ENCODE measurements around the gene BIRC3. TPM values are rescaled to one million over a fixed set of nuclear protein-coding genes. Genes with fewer than 3 reads are reported as not detected.
"Not testable (repeated sequence)": the region's sequence is repeated elsewhere in the genome, so short reads cannot be mapped to it uniquely, and the experiment has no call there.

The BIRC3 gene
- polyA plus RNA-seq, 6 donors from 2014 or later, result 181 to 263 (median 232) TPM

DNA sequence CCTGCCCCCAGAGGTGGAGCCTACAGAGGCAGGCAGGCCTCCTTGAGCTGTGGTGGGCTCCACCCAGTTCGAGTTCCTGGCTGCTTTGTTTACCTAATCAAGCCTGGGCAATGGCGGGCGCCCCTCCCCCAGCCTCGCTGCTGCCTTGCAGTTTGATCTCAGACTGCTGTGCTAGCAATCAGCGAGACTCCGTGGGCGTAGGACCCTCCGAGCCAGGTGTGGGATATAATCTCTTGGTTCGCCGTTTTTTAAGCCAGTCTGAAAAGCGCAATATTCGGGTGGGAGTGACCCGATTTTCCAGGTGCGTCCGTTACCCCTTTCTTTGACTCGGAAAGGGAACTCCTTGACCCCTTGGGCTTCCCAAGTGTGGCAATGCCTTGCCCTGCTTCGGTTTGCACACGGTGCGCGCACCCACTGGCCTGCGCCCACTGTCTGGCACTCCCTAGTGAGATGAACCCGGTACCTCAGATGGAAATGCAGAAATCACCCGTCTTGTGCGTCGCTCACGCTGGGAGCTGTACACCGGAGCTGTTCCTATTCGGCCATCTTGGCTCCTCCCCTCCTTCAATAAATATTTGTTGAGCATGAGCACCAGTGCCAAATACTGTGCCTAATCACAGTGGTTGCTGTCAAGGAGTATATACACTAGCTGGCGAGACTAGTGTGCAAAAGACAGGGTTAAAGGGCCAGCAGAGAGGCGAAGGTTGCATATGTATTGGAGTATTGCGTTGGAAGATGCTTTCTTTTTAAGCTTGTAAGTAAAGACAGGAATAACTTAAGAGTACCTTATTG, 57.5 kb downstream of the BIRC3 start:
- H3K4me3 Mint-ChIP-seq, result peak overlapping the region in 1 of 8 donors; percentile 9
- DNase-seq; H3K27me3 Mint-ChIP-seq; ATAC-seq (ENCODE audit: low read depth in 2 of 2); H3K9me3 Mint-ChIP-seq: not testable (repeated sequence)
- peaks cover 0 to 27% of the 10 kb centered on the region in 2 donors for H3K36me3 Mint-ChIP-seq
- peak overlapping the region in 1 of 6 donors; percentile 22 for H3K27ac Mint-ChIP-seq
- H3K4me1 Mint-ChIP-seq, result peaks cover 0 to 12% (median 4%) of the 10 kb centered on the region in 3 donors

DNA sequence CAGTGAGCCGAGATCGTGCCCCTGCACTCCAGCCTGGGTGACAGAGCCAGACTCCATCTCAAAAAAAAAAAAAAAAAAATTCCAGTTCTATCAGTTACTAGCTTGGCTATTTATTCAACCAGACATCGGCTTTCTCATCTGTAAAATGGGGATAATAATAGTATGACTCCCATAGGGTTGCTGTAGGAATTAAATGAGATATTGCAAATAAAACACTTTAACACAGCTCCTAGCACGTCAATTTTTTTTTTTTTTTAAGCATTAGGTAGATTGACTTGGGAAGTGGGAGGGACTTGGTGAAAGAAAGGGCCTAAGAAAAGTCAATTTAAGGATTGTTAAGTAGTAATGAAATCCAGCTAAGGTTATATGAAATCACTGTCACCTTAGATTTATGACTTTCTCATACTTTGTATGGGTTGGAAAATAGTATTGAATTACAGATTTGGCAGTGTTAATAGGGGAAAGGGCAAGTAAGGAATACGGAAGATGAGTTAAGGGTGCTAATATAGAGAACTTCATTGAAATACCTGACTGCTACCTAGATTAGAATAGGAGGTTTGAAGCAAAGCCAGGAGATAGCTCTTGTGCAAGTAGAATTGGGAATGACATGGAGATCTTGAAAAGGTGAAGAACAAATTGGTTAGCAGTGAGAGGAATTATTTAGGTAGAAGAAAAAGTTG, 58.6 kb downstream of the BIRC3 start:
- ATAC-seq (ENCODE audit: low read depth in 2 of 2), result no peak
- H3K27ac Mint-ChIP-seq, result peak overlapping the region in 1 of 6 donors; percentile 36
- H3K4me3 Mint-ChIP-seq, result no peak overlapping the region
- H3K9me3 Mint-ChIP-seq, result no peaks in the 10 kb centered on the region
- no peaks in the 10 kb centered on the region for H3K27me3 Mint-ChIP-seq
- no peak for DNase-seq
- H3K4me1 Mint-ChIP-seq, result peaks cover 0 to 12% (median 4%) of the 10 kb centered on the region in 3 donors
- H3K36me3 Mint-ChIP-seq, result peaks cover 4 to 31% of the 10 kb centered on the region in 2 donors

DNA sequence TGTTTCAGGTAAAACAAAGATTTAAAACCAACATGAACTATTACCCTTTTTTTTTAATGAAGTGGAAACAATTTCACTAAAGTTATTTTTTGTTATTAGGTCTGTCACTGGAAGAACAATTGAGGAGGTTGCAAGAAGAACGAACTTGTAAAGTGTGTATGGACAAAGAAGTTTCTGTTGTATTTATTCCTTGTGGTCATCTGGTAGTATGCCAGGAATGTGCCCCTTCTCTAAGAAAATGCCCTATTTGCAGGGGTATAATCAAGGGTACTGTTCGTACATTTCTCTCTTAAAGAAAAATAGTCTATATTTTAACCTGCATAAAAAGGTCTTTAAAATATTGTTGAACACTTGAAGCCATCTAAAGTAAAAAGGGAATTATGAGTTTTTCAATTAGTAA, 60.6 kb downstream of the BIRC3 start:
- H3K36me3 Mint-ChIP-seq, result peaks cover 8 to 34% of the 10 kb centered on the region in 2 donors
- DNase-seq, result no peak
- no peak for ATAC-seq (ENCODE audit: low read depth in 2 of 2)
- no peak overlapping the region for H3K4me3 Mint-ChIP-seq
- no peaks in the 10 kb centered on the region for H3K27me3 Mint-ChIP-seq
- H3K4me1 Mint-ChIP-seq, result peaks cover 0 to 7% (median 4%) of the 10 kb centered on the region in 3 donors
- H3K27ac Mint-ChIP-seq, result peak overlapping the region in 1 of 6 donors; percentile 69
- H3K9me3 Mint-ChIP-seq, result no peaks in the 10 kb centered on the region

DNA sequence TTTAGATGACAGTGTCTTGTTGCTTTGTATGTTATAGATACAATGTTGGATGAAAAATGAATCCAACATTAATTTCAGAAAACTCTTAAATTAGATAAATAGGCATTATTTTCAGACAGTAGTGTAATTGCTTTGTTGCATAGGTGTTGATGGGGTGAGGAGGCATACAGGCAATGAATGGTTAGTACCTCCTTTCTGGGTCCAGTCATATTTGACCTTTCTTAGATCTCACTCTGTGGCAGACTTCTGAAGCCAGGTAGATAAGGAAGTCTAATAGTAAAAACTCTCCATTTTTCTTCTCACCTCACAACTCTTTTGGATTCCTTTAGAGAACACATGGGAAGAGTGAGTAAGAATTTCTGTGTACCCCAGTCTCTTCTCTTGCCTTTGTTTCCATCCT, 61.5 kb downstream of the BIRC3 start:
- Mint-ChIP-seq H3K27ac (peak overlapping the region in 1 of 6 donors; percentile 8), H3K4me1 (peaks cover 0 to 7% (median 4%) of the 10 kb centered on the region in 3 donors), H3K36me3 (peaks cover 8 to 41% of the 10 kb centered on the region in 2 donors), H3K9me3 (no peaks in the 10 kb centered on the region), H3K27me3 (no peaks in the 10 kb centered on the region), H3K4me3 (no peak overlapping the region)
- DNase-seq, result no peak
- ATAC-seq (ENCODE audit: low read depth in 2 of 2), result no peak

DNA sequence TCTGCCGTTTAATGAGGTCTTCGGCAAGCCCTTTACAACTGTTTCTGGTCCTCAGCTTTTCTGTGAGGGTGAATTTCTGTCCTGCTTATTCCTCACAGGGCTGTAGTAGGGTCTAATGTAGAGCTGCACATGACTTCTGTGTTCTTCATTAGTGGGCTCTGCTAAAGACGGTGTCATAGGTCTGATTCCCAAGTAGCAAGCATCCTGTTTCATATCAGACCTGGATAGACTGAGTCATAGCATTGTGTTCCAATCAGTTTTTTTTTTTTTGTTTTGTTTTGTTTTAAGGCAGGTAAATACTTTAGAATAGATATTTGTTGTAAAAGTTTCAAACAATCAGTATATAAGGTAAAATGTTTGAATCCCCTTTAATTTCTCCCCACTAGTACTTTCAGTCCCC, 65.1 kb downstream of the BIRC3 start:
- Mint-ChIP-seq H3K36me3 (peaks cover 16 to 41% of the 10 kb centered on the region in 2 donors), H3K4me1 (peaks cover 0 to 6% (median 0%) of the 10 kb centered on the region in 3 donors), H3K27ac (no peak overlapping the region), H3K4me3 (no peak overlapping the region), H3K9me3 (no peaks in the 10 kb centered on the region), H3K27me3 (no peaks in the 10 kb centered on the region)
- ATAC-seq (ENCODE audit: low read depth in 2 of 2) (no peak), DNase-seq (no peak)

DNA sequence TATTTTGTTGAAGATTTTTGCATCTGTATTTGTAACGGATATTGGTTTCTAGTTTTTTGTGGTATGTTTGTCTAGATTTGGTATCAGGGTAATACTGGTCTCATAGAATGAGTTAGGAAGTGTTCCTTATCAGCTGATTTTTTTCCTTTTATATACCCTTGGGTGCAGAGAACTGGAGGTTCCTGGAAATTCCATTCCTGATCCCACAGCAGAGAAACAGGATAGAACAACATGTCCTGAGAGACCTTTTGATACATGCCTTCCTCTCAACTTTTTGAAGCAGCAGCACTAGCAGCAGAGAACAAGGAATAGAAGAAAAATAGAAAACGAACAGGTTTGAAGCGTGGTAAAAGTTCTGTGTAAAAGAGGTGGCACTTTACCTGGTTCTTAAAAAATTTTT, 66.6 kb downstream of the BIRC3 start:
- no peaks in the 10 kb centered on the region for H3K27me3 Mint-ChIP-seq
- peaks cover 16 to 30% of the 10 kb centered on the region in 2 donors for H3K36me3 Mint-ChIP-seq
- no peaks in the 10 kb centered on the region for H3K9me3 Mint-ChIP-seq

DNA sequence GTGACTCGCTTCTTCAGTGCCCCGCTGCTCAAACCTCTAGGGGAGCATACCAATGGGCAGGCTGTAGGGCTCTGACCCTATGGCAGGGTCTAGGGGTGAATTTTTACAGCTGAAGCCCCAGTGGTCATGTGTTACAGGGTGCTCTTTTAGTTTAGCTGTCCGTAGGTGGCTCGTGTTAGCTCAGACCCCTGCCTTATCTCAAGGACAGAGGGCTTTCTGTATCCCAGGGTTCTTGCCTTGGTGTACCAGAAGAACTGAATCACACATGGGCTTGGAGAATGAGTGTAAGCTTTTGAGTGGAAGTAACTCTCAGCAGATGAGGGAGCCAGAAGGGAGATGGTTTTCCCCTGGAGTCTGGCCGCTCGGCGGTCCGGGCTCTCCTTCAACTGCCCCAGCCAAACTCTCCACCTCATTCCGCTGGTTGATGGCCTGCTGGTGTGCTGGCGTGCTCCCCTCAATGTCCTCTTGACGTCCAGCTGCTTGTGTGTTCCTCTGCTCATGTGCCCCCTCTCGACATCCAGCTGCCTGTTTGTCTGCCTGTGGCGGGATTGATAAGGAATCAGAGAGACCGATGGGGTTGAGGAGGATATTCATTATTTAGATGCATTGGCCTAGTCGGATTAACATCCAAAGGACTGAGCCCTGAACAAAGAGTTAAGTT, 67.3 kb downstream of the BIRC3 start:
- Mint-ChIP-seq H3K27ac (peak overlapping the region in 2 of 6 donors; percentile 5 to 15), H3K9me3 (no peaks in the 10 kb centered on the region), H3K27me3 (no peaks in the 10 kb centered on the region), H3K4me3 (no peak overlapping the region), H3K36me3 (peaks cover 16 to 23% of the 10 kb centered on the region in 2 donors), H3K4me1 (peaks cover 0 to 6% (median 0%) of the 10 kb centered on the region in 3 donors)
- ATAC-seq (ENCODE audit: low read depth in 2 of 2) (no peak), DNase-seq (no peak)

More for the DNA sequence above, 66.6 kb downstream of the BIRC3 start:
- ATAC-seq (ENCODE audit: low read depth in 2 of 2) (no peak), DNase-seq (no peak)
- peaks cover 0 to 6% (median 0%) of the 10 kb centered on the region in 3 donors for H3K4me1 Mint-ChIP-seq
- H3K4me3 Mint-ChIP-seq, result no peak overlapping the region
- H3K27ac Mint-ChIP-seq, result peak overlapping the region in 2 of 6 donors; percentile 0 to 5

DNA sequence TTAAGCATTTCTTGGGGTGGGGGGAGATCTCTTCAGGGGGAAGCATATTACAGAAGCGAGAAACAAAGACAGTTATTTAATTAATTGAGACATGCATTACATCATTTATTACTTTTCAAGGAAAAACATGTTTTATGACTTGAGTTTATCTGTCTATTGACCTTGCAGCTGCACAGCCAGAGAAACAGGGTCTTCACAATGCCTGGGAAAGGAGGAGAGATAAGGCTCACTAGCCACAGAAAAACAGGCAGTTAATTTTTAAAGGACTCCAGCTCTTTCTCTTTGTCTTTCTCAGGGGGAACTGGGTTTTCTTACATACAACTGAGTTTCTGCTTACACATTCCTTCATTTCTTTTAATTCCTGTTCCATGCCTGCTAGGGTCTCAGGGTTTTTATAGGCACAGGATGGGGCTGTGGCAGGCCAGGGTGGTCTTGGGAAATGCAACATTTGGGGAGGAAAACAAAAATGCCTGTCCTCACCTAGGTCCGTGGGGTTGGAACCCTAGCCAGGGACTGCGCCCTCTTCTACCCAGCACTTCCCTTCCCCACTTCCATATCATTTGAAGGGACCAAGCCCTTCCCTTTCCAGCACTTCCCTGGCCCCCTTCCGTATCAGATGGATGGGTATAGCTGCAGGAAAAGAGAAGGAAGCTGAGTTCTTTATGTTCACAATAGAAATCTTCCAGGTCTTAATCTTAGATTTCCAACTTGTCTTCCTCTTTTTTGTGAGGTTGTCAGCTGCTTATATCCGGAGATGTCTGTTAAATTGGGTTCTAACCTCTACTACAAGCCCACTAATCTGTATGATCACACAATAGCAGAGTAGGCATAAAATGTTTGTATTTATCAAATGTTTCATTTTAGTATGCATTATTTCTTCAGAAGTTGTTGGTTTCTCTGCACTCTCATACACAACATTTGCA, 68.1 kb downstream of the BIRC3 start:
- peaks cover 0 to 7% (median 0%) of the 10 kb centered on the region in 3 donors for H3K4me1 Mint-ChIP-seq
- no peak overlapping the region for H3K4me3 Mint-ChIP-seq
- no peaks in the 10 kb centered on the region for H3K27me3 Mint-ChIP-seq
- H3K27ac Mint-ChIP-seq, result peak overlapping the region in 4 of 6 donors; percentile 15 to 79 (median 52)
- no peak for DNase-seq
- H3K36me3 Mint-ChIP-seq, result peaks cover 16 to 19% of the 10 kb centered on the region in 2 donors
- H3K9me3 Mint-ChIP-seq, result no peaks in the 10 kb centered on the region
- ATAC-seq (ENCODE audit: low read depth in 2 of 2), result no peak

DNA sequence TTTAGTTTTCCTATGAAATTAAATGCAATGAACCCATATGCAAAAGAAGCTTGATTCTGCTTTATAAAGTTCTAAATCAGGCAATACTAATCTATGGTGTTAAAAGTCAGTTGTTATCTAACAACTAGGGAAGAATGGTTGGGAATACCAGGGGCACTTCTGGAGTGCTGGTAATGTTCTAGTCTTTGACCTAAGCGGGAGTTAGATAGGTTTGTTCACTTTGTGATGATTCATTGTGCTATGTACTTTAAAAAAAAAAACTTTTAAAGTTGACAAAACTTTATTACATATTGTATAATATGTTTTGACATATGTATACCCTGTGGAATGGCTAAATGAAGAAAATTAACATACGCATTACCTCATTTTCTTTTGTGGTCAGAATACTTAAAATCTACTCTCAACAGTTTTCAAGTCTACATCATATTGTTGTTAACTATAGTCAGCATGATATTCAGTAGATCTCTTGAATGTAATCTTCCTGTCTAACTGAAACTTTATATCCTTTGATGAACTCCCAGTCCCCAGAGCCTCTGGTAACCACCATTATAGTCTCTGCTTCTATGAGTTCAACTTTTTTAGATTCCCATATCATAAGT, 69.0 kb downstream of the BIRC3 start:
- H3K36me3 Mint-ChIP-seq, result peaks cover 8 to 18% of the 10 kb centered on the region in 2 donors
- no peaks in the 10 kb centered on the region for H3K27me3 Mint-ChIP-seq
- H3K4me1 Mint-ChIP-seq, result peaks cover 5 to 13% (median 5%) of the 10 kb centered on the region in 3 donors
- no peak for DNase-seq
- H3K27ac Mint-ChIP-seq, result peak overlapping the region in 2 of 6 donors; percentile 6 to 77
- no peak overlapping the region for H3K4me3 Mint-ChIP-seq
- no peaks in the 10 kb centered on the region for H3K9me3 Mint-ChIP-seq
- no peak for ATAC-seq (ENCODE audit: low read depth in 2 of 2)

DNA sequence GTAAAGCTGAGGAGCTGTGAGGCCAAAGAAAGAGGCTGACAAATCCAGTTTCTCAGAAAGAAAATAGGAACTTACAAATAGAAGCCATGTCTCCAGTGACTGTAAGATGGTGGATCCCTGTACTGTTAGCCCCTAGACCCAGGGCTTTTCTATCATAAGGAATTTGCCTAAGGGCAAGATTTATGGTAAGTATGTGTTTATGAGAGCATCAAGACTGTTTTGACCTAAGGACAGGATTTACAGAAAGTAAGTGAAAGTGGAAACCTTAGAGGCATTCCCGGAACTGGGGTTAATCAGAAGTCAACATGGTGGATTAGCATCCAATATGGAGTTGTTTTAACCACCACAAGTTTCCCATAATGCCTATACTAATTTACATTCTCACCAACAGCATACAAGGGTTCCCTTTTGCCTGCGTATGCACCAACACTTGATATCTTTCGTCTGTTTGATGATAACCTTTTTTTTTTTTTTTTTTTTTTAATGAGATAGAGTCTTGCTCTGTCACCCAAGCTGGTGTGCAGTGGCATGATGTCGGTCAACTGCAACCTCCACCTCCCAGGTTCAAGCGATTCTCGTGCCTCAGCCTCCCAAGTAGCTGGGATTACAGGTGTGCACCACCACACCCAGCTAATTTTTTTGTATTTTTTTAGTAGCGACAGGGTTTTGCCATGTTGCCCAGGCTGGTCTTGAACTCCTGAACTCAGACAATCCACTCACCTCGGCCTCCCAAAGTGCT, 69.9 kb downstream of the BIRC3 start:
- Mint-ChIP-seq H3K27ac (peak overlapping the region in 1 of 6 donors; percentile 33), H3K9me3 (no peaks in the 10 kb centered on the region), H3K36me3 (peaks cover 8 to 14% of the 10 kb centered on the region in 2 donors), H3K4me1 (peaks cover 5 to 13% (median 9%) of the 10 kb centered on the region in 3 donors), H3K27me3 (no peaks in the 10 kb centered on the region), H3K4me3 (peak overlapping the region in 1 of 8 donors; percentile 15)
- ATAC-seq (ENCODE audit: low read depth in 2 of 2), result no peak
- DNase-seq, result no peak
